HepG2 (cell line): ENCODE results near the gene ATP6V1C2. TPM values are rescaled to one million over a fixed set of nuclear protein-coding genes. Genes with fewer than 3 reads are reported as not detected.
A peak's percentile ranks its signal among the peaks of the same experiment; 100 is the strongest.

ENCODE experiments used
- ATAC-seq: fragments of 200-7000 bp; cut with Tn5 transposase; 3 replicates; pipeline ENCODE4 v1.9.1; 2020; ENCODE audit warnings: mild to moderate bottlenecking, moderate library complexity
- BruUV-seq: library from RNA; stranded (reverse); fragments of 400-500 nt; replicated peaks from 2 replicates; lab custom pipeline; 2021; lab: Mats Ljungman, UMichigan
- CTCF ChIA-PET: fragments of 300-600 bp; formaldehyde crosslinking; extraction: SDS; loops from one replicate; lab custom pipeline; 2021; ENCODE audit warnings: low total read pairs, inconsistent platforms, low intra/inter-chr PET ratio; lab: Yijun Ruan, JAX
- POLR2A ChIA-PET: fragments of 350-600 bp; sonication (Branson Sonifier 250); formaldehyde crosslinking; loops from one replicate; lab custom pipeline; 2020; ENCODE audit warnings: antibody characterized with exemption, inconsistent platforms; lab: Yijun Ruan, JAX
- DNase-seq: peaks from one replicate; pipeline ENCODE4 v3.0.0-alpha.2; 2015; ENCODE audit warnings: low spot score
- FAIRE-seq: peaks from 3 replicates; lab custom pipeline; 2011; peaks lifted over from hg19 to GRCh38; lab: Jason Lieb, UNC
- H2AFZ ChIP-seq: one replicate; pipeline ENCODE4 v1.6.1; 2011; ENCODE audit warnings: low read length, inconsistent platforms
- H3K27ac ChIP-seq: fragments of 300-600 bp; 3 replicates; pipeline ENCODE4 v1.8.0; 2011; ENCODE audit warnings: mixed run types, mild to moderate bottlenecking, mixed read lengths, low read length, inconsistent platforms; ENCODE audit not compliant: insufficient read depth; ENCODE audit errors: extremely low read length
- H3K27me3 ChIP-seq, 2 experiments: fragments of 200-600 bp in 1 of 2; 2 replicates in 1 of 2; 3 replicates in 1 of 2; pipeline versions ENCODE4 v1.6.0 to v1.8.0; 2011; ENCODE audit warnings: low read length in 2 of 2, mild to moderate bottlenecking in 2 of 2, moderate library complexity in 2 of 2, inconsistent platforms in 1 of 2; ENCODE audit not compliant: insufficient read depth in 2 of 2, control insufficient read depth in 1 of 2
- H3K36me3 ChIP-seq, 2 experiments: fragments of 200-600 bp in 1 of 2; replicated peaks in 1 of 2; 2 replicates in 1 of 2; 3 replicates in 1 of 2; pipeline versions ENCODE4 v1.5.1 to v1.8.0; 2011; ENCODE audit warnings: low read length in 2 of 2, inconsistent platforms in 1 of 2; ENCODE audit not compliant: insufficient read depth in 2 of 2, control insufficient read depth in 1 of 2
- H3K4me1 ChIP-seq: 2 replicates; pipeline ENCODE4 v1.5.1; 2012; ENCODE audit warnings: low read length, inconsistent platforms; ENCODE audit not compliant: insufficient read depth
- H3K4me2 ChIP-seq: 2 replicates; pipeline ENCODE4 v1.6.0; 2011; ENCODE audit warnings: low read depth, low read length, inconsistent platforms
- H3K4me3 ChIP-seq, 3 experiments: fragments of 200-600 bp in 1 of 3; sonication (generic), shearing (Covaris generic) in 1 of 3; replicated peaks in 1 of 3; 2 replicates each; pipeline ENCODE4 v1.5.1; 2011 to 2016; ENCODE audit warnings: low read length in 3 of 3, inconsistent platforms in 2 of 3, low read depth in 2 of 3, mild to moderate bottlenecking in 2 of 3, control low read depth in 1 of 3, mixed read lengths in 1 of 3; ENCODE audit not compliant: insufficient read depth in 1 of 3
- H3K79me2 ChIP-seq: one replicate; pipeline ENCODE4 v1.6.1; 2011; ENCODE audit warnings: low read length, inconsistent platforms; ENCODE audit not compliant: insufficient read depth
- H3K9ac ChIP-seq: 2 replicates; pipeline ENCODE4 v1.6.0; 2011; ENCODE audit warnings: mild to moderate bottlenecking, low read depth, low read length, inconsistent platforms; ENCODE audit not compliant: insufficient read depth
- H3K9me3 ChIP-seq: 2 replicates; pipeline ENCODE4 v1.5.1; 2012; ENCODE audit warnings: mild to moderate bottlenecking, low read length
- H4K20me1 ChIP-seq: 2 replicates; pipeline ENCODE4 v1.6.0; 2011; ENCODE audit warnings: inconsistent platforms, mild to moderate bottlenecking, low read length, moderate library complexity; ENCODE audit not compliant: insufficient read depth
- CEBPB ChIP-seq: IDR thresholded peaks from 2 replicates; pipeline ENCODE4 v1.6.1; 2011; ENCODE audit warnings: low read depth, low read length, improper control_type of control experiment, borderline replicate concordance
- MYC ChIP-seq: sonication (generic); formaldehyde crosslinking; IDR thresholded peaks from 2 replicates; pipeline ENCODE4 v1.9.0; 2021; ENCODE audit warnings: missing genetic modification reagents, borderline replicate concordance
- POGK ChIP-seq: sonication (generic); formaldehyde crosslinking; conservative IDR thresholded peaks from 2 replicates; pipeline ENCODE4 v1.8.0; 2022; ENCODE audit warnings: mild to moderate bottlenecking, moderate library complexity, missing genetic modification reagents
- PRDM10 ChIP-seq: sonication (generic); formaldehyde crosslinking; IDR thresholded peaks from 2 replicates; pipeline ENCODE4 v1.4.0; 2020; ENCODE audit warnings: low read depth, missing genetic modification reagents
- ZNF260 ChIP-seq: sonication (generic); formaldehyde crosslinking; IDR thresholded peaks from 2 replicates; pipeline ENCODE4 v1.4.0; 2020; ENCODE audit warnings: missing genetic modification reagents, low read depth, mild to moderate bottlenecking, borderline replicate concordance
- ZNF746 ChIP-seq: sonication (generic); formaldehyde crosslinking; IDR thresholded peaks from 2 replicates; pipeline ENCODE4 v1.8.0; 2022; ENCODE audit warnings: mild to moderate bottlenecking, missing genetic modification reagents
- WGBS: methylation state at CpG from one replicate; pipeline ENCODE4 v1.1.6; 2017; ENCODE audit warnings: low lambda C conversion rate; 5-methylcytosine and 5-hydroxymethylcytosine counted together
- in situ Hi-C: cut with HindIII; loops from 2 replicates; pipeline ENCODE4 v1.10.0; 2017; ENCODE audit warnings: low pct_unique_long_range_greater_than_20kb; ENCODE audit not compliant: extremely low pct_ligation_motif_present
- intact Hi-C: fragments of 100-400 bp; cut with micrococcal nuclease; formaldehyde crosslinking; loops from one replicate; pipeline ENCODE4 v1.10.0; 2022; ENCODE audit not compliant: unreplicated experiment
- polyA plus RNA-seq, 8 experiments: library from polyadenylated mRNA; depleted of rRNA in 3 of 8; stranded (reverse) in 7 of 8; unstranded in 1 of 8; fragments of >200 nt; fragmentation: Illumina TruSeq in 4 of 8; extraction: Trizol in 4 of 8; gene quantifications; 2 replicates each; pipeline versions ENCODE4 v1.2.1 to v1.2.3, GENCODE V29; 2011 to 2016; ENCODE audit warnings: low read depth in 4 of 8, missing spikeins in 1 of 8, mixed read lengths in 1 of 8; ENCODE audit not compliant: insufficient read depth in 1 of 8
- total RNA-seq, 5 experiments: library from RNA; depleted of rRNA; stranded (reverse); fragments of >200 nt; fragmentation: Illumina TruSeq; extraction: Trizol; gene quantifications; 2 replicates each; pipeline ENCODE4 v1.2.3, GENCODE V29; 2016; ENCODE audit warnings: low read depth in 1 of 5

The ATP6V1C2 gene
- total and polyA plus RNA-seq, 2 of the 13 experiments (the other 11 are each of a cell fraction or from before 2014, with no cell fraction given): 0.04 to 0.29 TPM

GRCh38 chr2:10760794-10761504, 39.5 kb downstream of the ATP6V1C2 start:
- H3K27ac ChIP-seq: no peak overlapping the region
- 34% methylated on average over 12 of the region's 13 CpGs for WGBS
- peaks cover 5 to 68% of the 10 kb centered on the region in 2 experiments; a peak in 4 of 5 replicates for H3K27me3 ChIP-seq
- H3K4me3 ChIP-seq: no peak overlapping the region
- ATAC-seq: peak; percentile 14
- H3K4me2 ChIP-seq: no peak overlapping the region
- no peaks in the 10 kb centered on the region for H3K79me2 ChIP-seq
- in situ Hi-C loops: no loop called here
- ChIA-PET POLR2A (interaction anchor here (0.6 kb wide), 1 partner anchor 182 kb away, joined by 3 read pairs; no protein-coding TSS in a partner anchor), CTCF (no interaction called here)
- peaks cover 54% of the 10 kb centered on the region for H3K4me1 ChIP-seq
- peak; percentile 70; the same call in 1 of the 2 replicates for TF ChIP-seq CEBPB
- TF ChIP-seq ZNF746: no peak
- no peak for TF ChIP-seq POGK (CRISPR knock-in tag)
- peak; percentile 87 for TF ChIP-seq PRDM10 (CRISPR knock-in tag)
- TF ChIP-seq MYC (CRISPR knock-in tag): 0 out of 2 replicates have a peak, but pooled peaks have one; percentile 36
- no peak for TF ChIP-seq ZNF260 (CRISPR knock-in tag)
- H2AFZ ChIP-seq: no peak overlapping the region
- BruUV-seq: no TSS peak
- DNase-seq: no peak
- H4K20me1 ChIP-seq: no peaks in the 10 kb centered on the region
- intact Hi-C loops: no loop called here
- no peak overlapping the region for H3K9ac ChIP-seq
- FAIRE-seq: no peak
- no peaks in the 10 kb centered on the region for H3K9me3 ChIP-seq
- H3K36me3 ChIP-seq: no peaks in the 10 kb centered on the region
